IPS-18c (cell line): ENCODE measurements around the gene BCAS3.
"Not testable (repeated sequence)": the region's sequence is repeated elsewhere in the genome, so short reads cannot be mapped to it uniquely, and the experiment has no call there.

Experiments
- H3K4me3 ChIP-seq: 2 replicates; pipeline ENCODE4 v1.7.0; 2013; ENCODE audit warnings: low read depth, mild to moderate bottlenecking, low read length, moderate library complexity; ENCODE audit not compliant: insufficient read depth
- H3K9me3 ChIP-seq: one replicate; pipeline ENCODE4 v1.6.1; 2013; ENCODE audit warnings: mild to moderate bottlenecking, low read length, moderate library complexity; ENCODE audit not compliant: control insufficient read depth, insufficient read depth

The BCAS3 gene

GRCh38 chr17:61230972-61231820, 553.5 kb downstream of the BCAS3 start:
- Histone ChIP-seq H3K4me3 (no peak overlapping the region), H3K9me3 (no peaks in the 10 kb centered on the region)

- Histone ChIP-seq H3K4me3 (no peak overlapping the region), H3K9me3 (no peaks in the 10 kb centered on the region)
Measured at GRCh38 chr17:61232871-61233270, 555.2 kb downstream of the BCAS3 start.

- no peaks in the 10 kb centered on the region for H3K9me3 ChIP-seq
- H3K4me3 ChIP-seq, result no peak overlapping the region
Measured at GRCh38 chr17:61233991-61234750, 556.5 kb downstream of the BCAS3 start.

- Histone ChIP-seq H3K4me3 (no peak overlapping the region), H3K9me3 (no peaks in the 10 kb centered on the region)
Measured at GRCh38 chr17:61235001-61235826, 557.6 kb downstream of the BCAS3 start.

DNA sequence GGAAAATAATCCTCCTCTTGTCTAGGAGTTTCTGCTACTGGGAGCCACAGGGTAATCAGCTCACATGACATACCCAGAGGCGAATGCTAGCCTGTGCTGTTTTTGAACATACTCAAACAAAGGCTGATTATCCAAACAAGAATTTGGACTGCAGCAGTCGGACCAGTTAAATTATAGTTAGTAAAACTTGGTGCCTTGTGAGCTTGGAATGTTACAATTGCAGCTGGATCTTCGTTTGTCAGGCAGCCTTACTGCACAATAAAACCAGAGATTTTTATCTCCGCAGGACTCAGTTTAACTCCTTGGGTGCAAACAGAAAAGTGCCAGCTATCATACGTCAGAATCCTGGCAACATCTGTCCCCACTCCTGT, 558.2 kb downstream of the BCAS3 start:
- Histone ChIP-seq H3K4me3 (no peak overlapping the region), H3K9me3 (no peaks in the 10 kb centered on the region)

DNA sequence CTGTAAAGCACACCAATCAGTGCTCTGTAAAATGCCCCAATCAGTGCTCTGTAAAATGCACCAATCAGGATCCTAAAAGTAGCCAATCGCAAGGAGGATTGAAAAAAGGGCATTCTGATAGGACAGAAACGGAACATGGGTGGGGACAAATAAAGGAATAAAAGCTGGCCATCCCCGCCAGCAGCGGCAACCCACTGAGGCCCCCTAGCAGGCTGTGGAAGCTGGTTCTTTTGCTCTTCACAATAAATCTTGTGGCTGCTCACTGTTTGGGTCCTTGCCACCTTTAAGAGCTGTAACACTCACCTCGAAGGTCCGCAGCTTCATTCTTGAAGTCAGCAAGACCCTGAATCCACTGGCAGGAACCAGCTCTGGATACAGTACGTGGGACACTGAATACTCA, 559.6 kb downstream of the BCAS3 start:
- H3K4me3 ChIP-seq, result no peak overlapping the region
- no peaks in the 10 kb centered on the region for H3K9me3 ChIP-seq

GRCh38 chr17:61238455-61238933, 560.8 kb downstream of the BCAS3 start:
- Histone ChIP-seq H3K4me3 (no peak overlapping the region), H3K9me3 (no peaks in the 10 kb centered on the region)

DNA sequence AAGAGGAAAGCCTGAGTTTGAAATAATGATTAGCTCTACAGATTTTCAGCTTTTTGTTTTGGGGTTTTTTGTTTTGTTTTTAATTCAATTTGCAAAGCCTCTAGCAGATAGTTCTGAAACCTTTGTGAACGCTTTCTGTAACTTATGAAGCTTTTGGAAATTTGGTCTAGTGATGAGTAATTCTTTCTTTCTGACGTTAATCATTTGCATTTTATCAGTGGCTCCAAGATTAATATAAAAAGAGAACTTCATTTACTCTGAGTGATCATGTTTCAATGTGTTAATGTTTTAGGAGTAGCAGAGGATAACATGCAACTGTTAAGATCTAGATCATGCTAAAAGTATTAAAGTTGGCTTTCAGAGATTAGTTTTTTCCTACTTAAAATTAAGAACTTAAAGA, 561.7 kb downstream of the BCAS3 start:
- Histone ChIP-seq H3K9me3 (no peaks in the 10 kb centered on the region), H3K4me3 (no peak overlapping the region)

- Histone ChIP-seq H3K9me3 (no peaks in the 10 kb centered on the region), H3K4me3 (no peak overlapping the region)
Measured at GRCh38 chr17:61239953-61240352, 562.3 kb downstream of the BCAS3 start.

DNA sequence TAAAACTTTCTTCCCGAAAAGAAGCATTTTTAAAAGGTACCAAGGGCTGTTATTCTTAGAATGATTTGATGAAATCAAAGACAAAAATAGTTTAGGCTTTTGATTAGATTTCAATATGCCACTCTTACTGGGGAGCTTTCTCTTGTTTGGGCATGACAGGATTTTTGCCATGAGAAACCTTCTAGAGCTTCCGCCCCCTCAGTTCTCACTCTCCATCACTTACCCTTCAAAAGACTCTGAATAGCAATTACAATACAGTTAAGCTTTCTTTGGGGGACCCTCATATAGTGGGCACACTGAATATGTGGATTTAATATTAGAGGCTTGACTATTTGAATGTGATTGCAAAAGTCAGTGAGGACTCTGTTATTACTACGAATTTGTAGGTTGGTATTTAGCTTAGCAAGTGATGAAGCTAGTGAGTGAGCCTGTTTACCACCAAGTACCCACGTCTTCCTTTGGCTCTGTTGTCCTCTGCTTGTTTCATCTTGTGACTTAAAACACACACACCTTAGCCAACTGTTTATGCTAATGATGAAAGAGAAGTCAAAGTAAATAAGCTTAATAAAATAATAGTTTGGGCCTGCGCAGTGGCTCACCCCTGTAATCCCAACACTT, 563.3 kb downstream of the BCAS3 start:
- no peak overlapping the region for H3K4me3 ChIP-seq
- no peaks in the 10 kb centered on the region for H3K9me3 ChIP-seq

DNA sequence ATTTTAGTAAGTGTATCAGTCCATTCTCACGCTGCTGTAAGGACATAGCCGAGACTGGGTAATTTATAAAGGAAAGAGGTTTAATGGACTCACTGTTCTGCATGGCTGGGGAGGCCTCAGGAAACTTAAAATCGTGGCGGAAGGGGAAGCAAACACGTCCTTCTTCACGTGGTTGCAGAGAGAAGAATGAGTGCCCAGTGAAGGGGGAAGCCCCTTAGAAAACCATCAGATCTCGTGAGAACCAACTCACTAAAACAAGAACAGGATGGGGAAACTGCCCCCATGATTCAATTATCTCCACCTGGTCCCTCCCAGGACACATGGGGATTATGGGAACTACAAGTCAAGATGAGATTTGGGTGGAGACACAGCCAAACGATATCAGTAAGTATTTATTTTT, 567.3 kb downstream of the BCAS3 start:
- H3K4me3 ChIP-seq, H3K9me3 ChIP-seq: not testable (repeated sequence)

DNA sequence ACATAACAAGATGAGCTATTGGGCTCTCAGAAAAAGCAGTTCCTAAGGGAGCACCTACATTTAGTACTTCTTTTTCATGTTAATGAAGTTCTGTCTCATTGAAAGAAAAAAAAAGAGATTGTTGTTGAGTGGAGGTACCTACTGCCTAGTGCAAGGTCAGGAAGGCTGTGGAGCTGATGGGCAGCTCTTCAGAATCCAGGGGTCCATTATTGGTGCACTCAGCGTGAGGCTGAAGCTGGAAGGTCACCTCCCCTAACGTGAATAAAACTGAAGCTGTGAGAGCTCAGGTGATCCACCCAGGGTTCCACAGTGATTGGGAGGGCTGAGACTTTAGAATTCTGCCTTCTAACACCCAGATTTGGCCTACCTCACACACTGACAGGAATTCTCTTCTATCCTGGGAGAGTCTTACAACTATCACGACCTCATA, 568.1 kb downstream of the BCAS3 start:
- H3K4me3 ChIP-seq, result no peak overlapping the region

GRCh38 chr17:61247439-61247838, 569.8 kb downstream of the BCAS3 start:
- Histone ChIP-seq H3K4me3 (no peak overlapping the region), H3K9me3 (no peaks in the 10 kb centered on the region)

More for the DNA sequence above, 568.1 kb downstream of the BCAS3 start:
- no peaks in the 10 kb centered on the region for H3K9me3 ChIP-seq

- Histone ChIP-seq H3K9me3 (no peaks in the 10 kb centered on the region), H3K4me3 (no peak overlapping the region)
Measured at GRCh38 chr17:61248399-61248798, 570.7 kb downstream of the BCAS3 start.

DNA sequence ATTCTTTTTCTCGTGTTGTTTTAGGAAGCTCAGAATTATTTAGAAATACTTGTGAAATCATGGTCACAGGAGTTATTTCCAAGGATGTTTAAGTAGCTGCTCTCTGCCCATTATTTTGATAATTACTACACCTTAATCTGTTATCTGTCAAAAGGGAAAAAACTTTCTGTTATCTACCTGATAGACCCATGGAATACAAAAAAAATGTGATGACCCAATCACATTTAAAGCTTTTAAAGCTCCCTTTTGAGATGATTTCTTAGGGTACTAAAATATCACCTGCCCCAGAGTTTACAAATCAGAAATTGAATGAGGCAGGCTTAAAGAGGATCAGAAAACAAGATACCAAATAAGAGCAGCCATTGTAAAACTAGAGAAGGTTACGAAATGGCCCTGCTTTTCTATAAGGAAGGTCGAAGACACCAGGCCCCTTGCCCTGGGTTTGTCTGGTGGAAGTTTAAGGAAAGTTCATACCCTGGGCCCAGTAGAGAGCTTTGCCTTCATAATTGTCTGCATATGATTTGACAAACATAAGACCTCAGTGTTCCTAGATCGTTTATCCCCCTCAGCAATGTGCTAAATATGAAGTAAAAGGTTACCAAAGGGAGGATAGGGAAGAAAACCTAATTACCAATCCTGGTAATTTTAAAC, 572.1 kb downstream of the BCAS3 start:
- no peak overlapping the region for H3K4me3 ChIP-seq
- no peaks in the 10 kb centered on the region for H3K9me3 ChIP-seq

GRCh38 chr17:61250335-61250890, 572.8 kb downstream of the BCAS3 start:
- no peaks in the 10 kb centered on the region for H3K9me3 ChIP-seq
- H3K4me3 ChIP-seq, result no peak overlapping the region
